DMS 273 treated with DMSO at 0.1 percent for 48 hours (cell line): ENCODE measurements around the gene C10orf71.

Experiments
- DNase-seq: peaks from one replicate; lab custom pipeline; 2025; lab: John Stamatoyannopoulos, UW

Gene C10orf71

GRCh38 chr10:49274886-49275285, 24.1 kb upstream of the C10orf71 start:
- DNase-seq, result no peak

- no peak for DNase-seq
These were observed 23.1 kb upstream of the C10orf71 start for GRCh38 chr10:49275896-49276295.

- no peak for DNase-seq
These were observed 22.4 kb upstream of the C10orf71 start for GRCh38 chr10:49276596-49276995.

- no peak for DNase-seq
These were observed 21.0 kb upstream of the C10orf71 start for GRCh38 chr10:49277973-49278372.

GRCh38 chr10:49278497-49278981, 20.4 kb upstream of the C10orf71 start:
- no peak for DNase-seq

- DNase-seq, result no peak
These were observed 19.7 kb upstream of the C10orf71 start for GRCh38 chr10:49279015-49279880.

GRCh38 chr10:49280001-49280408, 19.0 kb upstream of the C10orf71 start:
- no peak for DNase-seq

- no peak for DNase-seq
These were observed 17.5 kb upstream of the C10orf71 start for GRCh38 chr10:49281461-49281860.

- DNase-seq, result no peak
These were observed 16.7 kb upstream of the C10orf71 start for GRCh38 chr10:49282306-49282705.

- no peak for DNase-seq
These were observed 16.1 kb upstream of the C10orf71 start for GRCh38 chr10:49282879-49283341.

GRCh38 chr10:49283491-49283890, 15.5 kb upstream of the C10orf71 start:
- no peak for DNase-seq

- no peak for DNase-seq
These were observed 14.6 kb upstream of the C10orf71 start for GRCh38 chr10:49284356-49284755.

- no peak for DNase-seq
These were observed 13.7 kb upstream of the C10orf71 start for GRCh38 chr10:49285232-49285631.

GRCh38 chr10:49286686-49287085, 12.3 kb upstream of the C10orf71 start:
- no peak for DNase-seq

GRCh38 chr10:49287689-49288340, 11.2 kb upstream of the C10orf71 start:
- no peak for DNase-seq

- DNase-seq, result no peak
These were observed 10.5 kb upstream of the C10orf71 start for GRCh38 chr10:49288341-49289065.

- no peak for DNase-seq
These were observed 9.5 kb upstream of the C10orf71 start for GRCh38 chr10:49289480-49289879.

GRCh38 chr10:49290131-49290530, 8.8 kb upstream of the C10orf71 start:
- no peak for DNase-seq

- DNase-seq, result no peak
These were observed 8.4 kb upstream of the C10orf71 start for GRCh38 chr10:49290607-49291006.

- DNase-seq, result no peak
These were observed 6.3 kb upstream of the C10orf71 start for GRCh38 chr10:49292565-49293207.

- no peak for DNase-seq
These were observed 5.8 kb upstream of the C10orf71 start for GRCh38 chr10:49293208-49293603.

GRCh38 chr10:49294731-49295130, 4.2 kb upstream of the C10orf71 start:
- DNase-seq, result no peak
